Left lung (tissue), 10 donors: ENCODE results near the gene ADAMTS7. TPM values are rescaled to one million over a fixed set of nuclear protein-coding genes. Genes with fewer than 3 reads are reported as not detected.
A peak's percentile ranks its signal among the peaks of the same experiment; 100 is the strongest.
"Not testable (repeated sequence)": the region's sequence is repeated elsewhere in the genome, so short reads cannot be mapped to it uniquely, and the experiment has no call there.

Experiments used
- ATAC-seq: fragments of 200-7000 bp; cut with Tn5 transposase; one replicate; pipeline ENCODE4 v1.9.1; 2020; ENCODE audit warnings: moderate library complexity
- DNase-seq, 4 donors: peaks; one replicate each; pipeline ENCODE4 v3.0.0-alpha.2; 2013 to 2020
- H3K27ac ChIP-seq, 2 donors: fragments of 200-600 bp; sonication (generic) in 1 of 2; one replicate each; pipeline versions ENCODE4 v1.5.0 to v1.8.0; 2020 to 2021
- H3K27me3 ChIP-seq, 2 donors: fragments of 200-600 bp; sonication (generic) in 1 of 2; one replicate each; pipeline versions ENCODE4 v1.5.0 to v1.8.0; 2020 to 2021
- H3K36me3 ChIP-seq, 2 donors: fragments of 200-600 bp; sonication (generic) in 1 of 2; one replicate each; pipeline versions ENCODE4 v1.5.0 to v1.8.0; 2020 to 2021
- H3K4me1 ChIP-seq, 2 donors: fragments of 200-600 bp; one replicate each; pipeline ENCODE4 v1.8.0; 2021
- H3K4me3 ChIP-seq, 2 donors: fragments of 200-600 bp; sonication (generic) in 1 of 2; one replicate each; pipeline versions ENCODE4 v1.5.0 to v1.8.0; 2020 to 2021; ENCODE audit warnings: mild to moderate bottlenecking in 1 of 2
- H3K9me3 ChIP-seq, 2 donors: fragments of 200-600 bp; sonication (generic) in 1 of 2; one replicate each; pipeline versions ENCODE4 v1.5.0 to v1.8.0; 2020 to 2021
- intact Hi-C, 2 donors: fragments of 100-400 bp; cut with DNase I; formaldehyde crosslinking; loops; one replicate each; pipeline versions ENCODE4 v1.11.2 to v1.14.2; 2022
- polyA plus RNA-seq, 6 donors: library from polyadenylated mRNA; unstranded; fragments of 120-200 nt; gene quantifications; one replicate each; pipeline ENCODE4 v1.2.1, GENCODE V29; 2013; ENCODE audit not compliant: insufficient read length in 6 of 6
- total RNA-seq, 2 donors: library from RNA; stranded (reverse); fragmentation: NEBNext Ultra II Directional; extraction: Animal tissue kit (Norgen Biotek cat#: 25700); gene quantifications; one replicate each; pipeline ENCODE4 v1.2.1, GENCODE V29; 2021
- TF ChIP-seq, protein P1 (sequence below), 2 donors: fragments of 200-600 bp; sonication (generic) in 1 of 2; IDR thresholded peaks; one replicate each; pipeline versions ENCODE4 v1.5.0 to v1.8.0; 2021; ENCODE audit warnings: antibody characterized with exemption in 2 of 2
- donor health status: DM: no; HTN: yes; CAD: no.
- donor health status: DM: no; HTN: no; CAD: no.

The ADAMTS7 gene
- total and polyA plus RNA-seq, 8 donors, result 8.7 to 56.0 (median 36.0) TPM

DNA sequence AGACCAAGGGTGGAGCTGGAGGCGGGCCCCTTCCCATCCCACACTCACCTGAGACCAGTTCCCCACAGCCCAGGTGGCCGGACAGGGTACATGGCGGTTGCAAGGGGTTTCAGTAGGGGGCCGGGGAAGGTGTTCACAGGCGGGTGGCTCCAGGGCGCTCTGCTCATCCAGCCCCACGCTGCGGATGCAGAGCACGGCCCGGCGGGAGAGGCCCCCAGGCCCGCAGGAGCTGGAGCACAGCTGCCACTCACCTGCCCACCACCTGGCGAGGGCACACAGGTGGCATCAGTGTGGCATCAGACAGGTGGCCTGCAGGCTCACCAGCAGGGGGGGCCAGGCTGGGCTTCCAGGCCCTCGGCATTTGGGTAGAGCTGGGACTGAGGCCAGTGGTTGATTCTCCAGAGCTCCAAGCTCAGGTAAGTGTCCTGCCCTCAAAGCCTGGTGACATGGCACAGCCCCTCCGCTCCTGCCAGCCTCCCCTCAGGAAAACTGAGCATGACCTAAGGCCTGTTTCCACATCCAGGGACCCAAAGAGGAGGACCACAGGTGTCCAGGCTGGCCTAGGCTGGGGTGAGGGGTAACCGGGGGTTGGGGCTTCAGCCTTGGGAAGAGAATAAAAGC lies 43.8 kb downstream of the ADAMTS7 start:
- DNase-seq (peak in 2 of 4 donors; percentile 24 to 78), ATAC-seq (no peak)
- no peaks in the 10 kb centered on the region for H3K9me3 ChIP-seq
- H3K27me3 ChIP-seq, result no peaks in the 10 kb centered on the region
- no peak overlapping the region for H3K27ac ChIP-seq
- H3K4me1 ChIP-seq, result peaks cover 0 to 2% of the 10 kb centered on the region in 2 donors
- TF ChIP-seq, protein P1, sequence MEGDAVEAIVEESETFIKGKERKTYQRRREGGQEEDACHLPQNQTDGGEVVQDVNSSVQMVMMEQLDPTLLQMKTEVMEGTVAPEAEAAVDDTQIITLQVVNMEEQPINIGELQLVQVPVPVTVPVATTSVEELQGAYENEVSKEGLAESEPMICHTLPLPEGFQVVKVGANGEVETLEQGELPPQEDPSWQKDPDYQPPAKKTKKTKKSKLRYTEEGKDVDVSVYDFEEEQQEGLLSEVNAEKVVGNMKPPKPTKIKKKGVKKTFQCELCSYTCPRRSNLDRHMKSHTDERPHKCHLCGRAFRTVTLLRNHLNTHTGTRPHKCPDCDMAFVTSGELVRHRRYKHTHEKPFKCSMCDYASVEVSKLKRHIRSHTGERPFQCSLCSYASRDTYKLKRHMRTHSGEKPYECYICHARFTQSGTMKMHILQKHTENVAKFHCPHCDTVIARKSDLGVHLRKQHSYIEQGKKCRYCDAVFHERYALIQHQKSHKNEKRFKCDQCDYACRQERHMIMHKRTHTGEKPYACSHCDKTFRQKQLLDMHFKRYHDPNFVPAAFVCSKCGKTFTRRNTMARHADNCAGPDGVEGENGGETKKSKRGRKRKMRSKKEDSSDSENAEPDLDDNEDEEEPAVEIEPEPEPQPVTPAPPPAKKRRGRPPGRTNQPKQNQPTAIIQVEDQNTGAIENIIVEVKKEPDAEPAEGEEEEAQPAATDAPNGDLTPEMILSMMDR (IDR thresholded peaks at IDR 0.05), result no peak
- H3K36me3 ChIP-seq, result no peaks in the 10 kb centered on the region
- intact Hi-C loops, result no loop called here
- no peak overlapping the region for H3K4me3 ChIP-seq

DNA sequence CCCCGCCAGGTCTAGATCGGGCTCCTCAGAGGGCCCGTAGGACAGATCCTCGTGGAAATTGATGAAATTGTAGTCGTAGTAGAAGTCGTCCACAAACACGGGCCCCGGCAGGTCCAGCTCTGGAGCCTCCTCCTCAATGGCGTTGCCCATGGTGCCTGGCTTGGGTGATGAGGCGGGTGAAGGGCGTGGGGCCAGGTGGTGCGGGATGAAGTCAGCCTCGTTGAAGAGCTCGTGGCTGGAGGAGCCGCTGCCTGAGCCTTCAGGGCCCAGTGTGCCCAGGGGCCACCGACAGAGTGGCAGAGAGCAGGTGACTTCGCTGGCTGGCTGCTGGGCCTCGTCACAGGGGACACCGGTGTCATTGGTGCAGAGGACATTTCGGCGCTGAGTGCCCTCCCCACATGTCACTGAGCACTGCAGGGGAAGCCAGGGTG lies 44.6 kb downstream of the ADAMTS7 start:
- H3K27me3 ChIP-seq, H3K27ac ChIP-seq, ATAC-seq, H3K4me3 ChIP-seq, H3K9me3 ChIP-seq, H3K36me3 ChIP-seq, H3K4me1 ChIP-seq, intact Hi-C loops: not testable (repeated sequence)
- peak in 2 of 4 donors; percentile 13 to 50 for DNase-seq

DNA sequence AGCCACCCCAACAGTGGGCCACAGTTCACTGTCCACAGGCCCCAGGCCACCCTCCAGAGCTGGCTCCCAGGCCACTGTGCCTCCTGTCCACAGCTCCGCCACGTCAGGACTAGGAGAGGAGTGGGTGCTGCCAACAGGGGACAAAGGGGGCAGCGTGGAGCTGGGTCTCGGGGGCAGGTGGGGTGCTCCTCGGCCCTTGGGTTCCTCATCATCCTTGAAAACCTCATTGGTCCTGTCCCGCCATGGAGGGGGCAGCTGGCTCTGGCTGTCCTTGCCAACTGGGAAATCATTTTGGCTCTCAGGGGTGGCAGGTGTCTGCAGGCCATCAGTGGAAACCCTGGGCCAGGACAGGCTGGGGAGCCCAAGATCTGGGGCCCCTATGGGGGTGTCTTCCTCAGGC lies 45.2 kb downstream of the ADAMTS7 start:
- no peak for ATAC-seq
- no peaks in the 10 kb centered on the region for H3K36me3 ChIP-seq
- H3K4me3 ChIP-seq, result no peak overlapping the region
- H3K4me1 ChIP-seq, result peaks cover 0 to 16% of the 10 kb centered on the region in 2 donors
- no peaks in the 10 kb centered on the region for H3K9me3 ChIP-seq
- no peaks in the 10 kb centered on the region for H3K27me3 ChIP-seq
- TF ChIP-seq, protein P1 (IDR thresholded peaks at IDR 0.05), result no peak
- peak in 2 of 4 donors; percentile 18 to 60 for DNase-seq
- intact Hi-C loops, result no loop called here
- H3K27ac ChIP-seq, result no peak overlapping the region

DNA sequence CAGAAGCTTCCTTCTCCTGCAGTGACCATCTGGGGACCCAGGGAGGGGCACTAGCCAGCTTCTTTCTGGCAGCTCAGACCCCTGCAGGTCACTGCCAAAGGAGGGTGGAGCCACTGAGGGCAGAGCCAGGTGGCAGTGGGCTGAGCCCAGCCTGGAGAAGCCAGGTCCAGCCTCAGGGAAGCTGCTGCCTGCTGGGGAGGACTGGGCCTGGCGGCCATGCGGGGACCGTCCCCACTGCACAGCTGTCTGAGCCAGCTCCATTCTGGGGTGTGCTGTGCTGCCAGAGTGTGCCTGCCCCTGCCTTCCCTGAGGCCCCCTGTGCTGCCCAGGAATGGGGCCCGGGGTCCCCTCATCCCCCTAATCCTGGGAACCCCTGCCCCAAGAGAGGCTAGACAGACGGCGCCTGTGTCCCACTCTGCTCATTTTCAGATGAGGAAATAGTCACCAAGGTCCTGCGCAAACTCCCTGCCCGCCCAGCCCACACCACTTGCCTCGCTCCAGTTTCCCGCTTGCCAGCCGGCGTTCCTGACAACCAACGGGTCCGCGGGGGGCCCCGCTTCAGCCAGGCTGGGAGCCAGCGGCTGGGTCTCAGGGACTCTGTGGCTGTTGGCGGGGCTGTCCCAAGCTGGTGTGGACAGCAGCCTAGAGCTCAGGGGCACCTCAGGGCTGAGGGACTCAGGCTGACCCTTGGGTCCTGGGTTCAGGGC lies 46.0 kb downstream of the ADAMTS7 start:
- H3K36me3 ChIP-seq, ATAC-seq, H3K4me3 ChIP-seq, H3K9me3 ChIP-seq, H3K27me3 ChIP-seq, H3K27ac ChIP-seq, intact Hi-C loops: not testable (repeated sequence)
- peak in 3 of 4 donors; percentile 15 to 76 (median 58) for DNase-seq
- peaks cover 0 to 18% of the 10 kb centered on the region in 2 donors for H3K4me1 ChIP-seq

DNA sequence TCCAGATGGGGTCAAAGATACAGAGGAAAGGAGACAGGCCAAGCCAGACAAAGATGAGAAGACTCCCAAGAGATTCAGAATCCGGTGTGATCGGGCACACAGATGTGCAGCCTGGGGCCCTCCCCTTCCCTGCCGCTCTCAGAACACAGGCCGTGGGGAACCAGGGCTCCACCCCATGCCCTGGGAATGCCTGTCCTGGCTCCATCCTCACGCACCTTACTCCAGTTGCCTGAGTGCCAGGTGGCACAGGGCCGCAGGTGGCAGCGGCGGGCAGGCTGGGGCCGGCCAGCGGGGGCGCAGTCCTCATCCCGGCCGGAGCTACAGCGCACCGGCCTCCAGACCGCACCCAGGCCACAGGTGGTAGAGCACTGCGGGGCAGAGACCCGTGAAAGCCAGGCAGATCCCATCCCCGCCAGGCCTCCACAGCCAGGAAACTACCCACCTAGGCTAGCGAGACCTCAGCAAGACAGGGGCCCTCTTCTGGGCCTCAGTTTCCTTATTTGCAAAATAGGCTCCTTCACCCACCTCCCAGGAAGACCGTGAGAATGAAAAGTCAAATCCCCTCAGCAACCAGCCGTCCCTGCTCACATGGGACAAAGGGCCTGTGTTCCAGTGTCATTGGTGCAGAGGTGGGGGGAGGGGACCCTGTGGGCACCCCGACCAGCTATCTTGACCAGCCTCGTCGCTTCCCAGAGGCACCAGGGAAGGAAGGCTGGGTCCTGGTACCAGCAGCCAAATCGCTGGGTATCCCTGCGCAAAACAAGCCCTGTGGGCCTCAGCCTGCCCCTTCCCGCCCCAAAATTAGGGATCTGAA lies 46.7 kb downstream of the ADAMTS7 start:
- H3K9me3 ChIP-seq, H3K27me3 ChIP-seq, ATAC-seq, H3K36me3 ChIP-seq, intact Hi-C loops, H3K4me3 ChIP-seq, H3K27ac ChIP-seq: not testable (repeated sequence)
- peak in 2 of 4 donors; percentile 2 to 67 for DNase-seq
- H3K4me1 ChIP-seq, result peaks cover 0 to 18% of the 10 kb centered on the region in 2 donors

DNA sequence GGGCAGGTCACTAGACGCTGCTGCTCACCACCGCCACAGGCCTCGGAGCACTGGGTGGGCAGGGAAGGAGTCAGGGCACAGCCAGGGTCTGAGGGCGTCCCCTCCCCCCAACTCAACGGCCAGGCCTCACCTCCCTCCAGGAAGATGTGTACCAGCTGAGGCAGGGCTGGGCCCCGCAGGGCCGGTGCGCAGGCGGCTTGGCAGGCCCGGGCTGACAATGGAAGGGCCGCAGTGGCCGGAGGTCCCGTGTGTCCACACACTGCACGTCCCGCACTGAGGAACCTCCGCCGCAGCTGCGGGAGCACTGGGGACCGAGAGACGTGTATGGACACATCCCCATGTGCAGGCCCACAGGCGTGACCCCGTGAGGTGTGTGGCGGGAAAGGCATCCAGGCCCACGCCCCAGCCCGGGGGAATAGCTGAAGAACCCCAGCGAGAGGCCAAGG lies 47.4 kb downstream of the ADAMTS7 start:
- intact Hi-C loops, result no loop called here
- DNase-seq, result peak in 2 of 4 donors; percentile 29 to 76
- H3K4me3 ChIP-seq, result no peak overlapping the region
- H3K27me3 ChIP-seq, result no peaks in the 10 kb centered on the region
- TF ChIP-seq, protein P1 (IDR thresholded peaks at IDR 0.05), result no peak
- no peak for ATAC-seq
- H3K4me1 ChIP-seq, result peaks cover 0 to 18% of the 10 kb centered on the region in 2 donors
- no peaks in the 10 kb centered on the region for H3K36me3 ChIP-seq
- no peak overlapping the region for H3K27ac ChIP-seq
- H3K9me3 ChIP-seq, result no peaks in the 10 kb centered on the region
